Left forelimb (tissue), 1 donor: ENCODE measurements around the gene OR6M1.

Source experiments
- DNase-seq: peaks from one replicate; pipeline ENCODE4 v3.0.0-alpha.2; 2018; ENCODE audit warnings: low spot score

The OR6M1 gene

GRCh38 chr11:123775715-123776549 is 30.2 kb downstream of the OR6M1 start:
- no peak for DNase-seq

- no peak for DNase-seq
These were observed 30.9 kb downstream of the OR6M1 start for GRCh38 chr11:123775289-123775688.

- no peak for DNase-seq
These were observed 32.2 kb downstream of the OR6M1 start for GRCh38 chr11:123773959-123774358.

GRCh38 chr11:123773026-123773425 is 33.1 kb downstream of the OR6M1 start:
- DNase-seq: no peak

GRCh38 chr11:123771664-123772063 is 34.5 kb downstream of the OR6M1 start:
- no peak for DNase-seq

GRCh38 chr11:123770712-123771111 is 35.4 kb downstream of the OR6M1 start:
- no peak for DNase-seq

- DNase-seq: no peak
These were observed 40.5 kb downstream of the OR6M1 start for GRCh38 chr11:123765601-123766000.

- DNase-seq: no peak
These were observed 43.7 kb downstream of the OR6M1 start for GRCh38 chr11:123762422-123762821.

- DNase-seq: no peak
These were observed 45.3 kb downstream of the OR6M1 start for GRCh38 chr11:123760894-123761293.

- no peak for DNase-seq
These were observed 48.2 kb downstream of the OR6M1 start for GRCh38 chr11:123757976-123758375.

GRCh38 chr11:123755813-123756212 is 50.3 kb downstream of the OR6M1 start:
- DNase-seq: no peak
